Stimulated activated CD8-positive, alpha-beta memory T cell treated with anti-CD3 and anti-CD28 coated beads, Interleukin-15, amount 100 ng/mL, for 1 hour (primary cell): ENCODE measurements around the gene ATG2A.

Experiments
- DNase-seq: peaks from one replicate; pipeline ENCODE4 v3.0.0-alpha.2; 2020; ENCODE audit warnings: low read depth

The ATG2A gene

GRCh38 chr11:64900774-64901173, 16.2 kb downstream of the ATG2A start:
- DNase-seq: no peak

- DNase-seq: peak; percentile 38
Measured at GRCh38 chr11:64900263-64900678, 16.7 kb downstream of the ATG2A start.

GRCh38 chr11:64898541-64898940, 18.5 kb downstream of the ATG2A start:
- DNase-seq: no peak

- no peak for DNase-seq
Measured at GRCh38 chr11:64898076-64898445, 18.9 kb downstream of the ATG2A start.

- DNase-seq: no peak
Measured at GRCh38 chr11:64897381-64898075, 19.5 kb downstream of the ATG2A start.

GRCh38 chr11:64896448-64897022, 20.5 kb downstream of the ATG2A start:
- DNase-seq: no peak

- no peak for DNase-seq
Measured at GRCh38 chr11:64894812-64895452, 22.1 kb downstream of the ATG2A start.

GRCh38 chr11:64894070-64894811, 22.8 kb downstream of the ATG2A start:
- peak; percentile 93 for DNase-seq

GRCh38 chr11:64893194-64894069, 23.6 kb downstream of the ATG2A start:
- DNase-seq: no peak

- no peak for DNase-seq
Measured at GRCh38 chr11:64892838-64893193, 24.2 kb downstream of the ATG2A start.

GRCh38 chr11:64892411-64892831, 24.6 kb downstream of the ATG2A start:
- no peak for DNase-seq

GRCh38 chr11:64891880-64892279, 25.1 kb downstream of the ATG2A start:
- DNase-seq: no peak

GRCh38 chr11:64891215-64891848, 25.7 kb downstream of the ATG2A start:
- no peak for DNase-seq

GRCh38 chr11:64890522-64890939, 26.5 kb downstream of the ATG2A start:
- DNase-seq: no peak

- no peak for DNase-seq
Measured at GRCh38 chr11:64888729-64889511, 28.1 kb downstream of the ATG2A start.

- no peak for DNase-seq
Measured at GRCh38 chr11:64888406-64888728, 28.6 kb downstream of the ATG2A start.

- peak; percentile 66 for DNase-seq
Measured at GRCh38 chr11:64887757-64888405, 29.1 kb downstream of the ATG2A start.

GRCh38 chr11:64887234-64887756, 29.7 kb downstream of the ATG2A start:
- no peak for DNase-seq

- DNase-seq: no peak
Measured at GRCh38 chr11:64885367-64886286, 31.4 kb downstream of the ATG2A start.
